ENCODE measurements around the gene USP6NL.

Gene USP6NL

GRCh38 chr10:11588873-11589574 lies 22.4 kb downstream of the USP6NL start:
- DNase-seq: no peak

DNA sequence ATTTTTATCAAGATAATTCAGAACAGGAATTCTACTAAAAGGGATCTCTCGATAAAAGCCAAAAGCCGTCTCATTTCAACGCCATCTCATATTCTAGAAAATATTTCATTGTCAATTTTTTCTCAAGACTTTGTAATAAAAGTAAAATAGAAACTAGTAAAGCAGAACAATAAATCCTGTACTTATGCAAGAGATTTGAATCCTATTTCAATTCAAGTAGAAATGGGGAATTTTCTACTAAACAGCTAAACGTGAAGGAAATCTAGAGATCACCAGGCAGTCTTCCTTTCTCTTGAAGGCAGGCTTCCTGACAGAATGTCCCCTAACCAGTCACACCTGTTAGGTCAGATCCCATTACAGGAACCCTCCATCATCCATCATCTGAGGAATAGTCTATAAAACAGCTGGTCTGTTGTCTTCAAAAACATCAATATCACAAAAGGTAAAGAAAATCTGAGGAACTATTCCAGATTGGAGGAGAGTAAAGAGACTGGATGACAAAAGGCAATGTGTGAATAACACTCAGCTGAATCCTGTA lies 23.7 kb downstream of the USP6NL start:
- no peak for DNase-seq

DNA sequence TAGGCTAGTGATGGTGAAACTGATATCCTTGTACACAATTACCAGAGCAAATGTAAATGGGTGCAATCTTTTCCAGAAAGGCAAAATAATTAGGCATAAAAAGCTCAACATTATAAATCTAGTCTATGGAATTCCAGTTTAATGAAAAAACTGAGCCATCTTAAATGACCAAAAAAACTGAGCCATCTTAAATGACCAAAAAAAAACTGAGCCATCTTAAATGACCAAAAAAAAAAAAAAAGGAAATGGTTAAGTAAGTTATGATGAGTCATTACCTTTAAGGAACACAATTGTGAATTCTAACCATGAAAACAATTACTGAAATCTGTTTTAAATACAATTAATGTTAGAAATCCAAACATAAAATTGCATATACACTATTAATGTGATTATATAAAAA lies 25.3 kb downstream of the USP6NL start:
- DNase-seq: no peak

DNA sequence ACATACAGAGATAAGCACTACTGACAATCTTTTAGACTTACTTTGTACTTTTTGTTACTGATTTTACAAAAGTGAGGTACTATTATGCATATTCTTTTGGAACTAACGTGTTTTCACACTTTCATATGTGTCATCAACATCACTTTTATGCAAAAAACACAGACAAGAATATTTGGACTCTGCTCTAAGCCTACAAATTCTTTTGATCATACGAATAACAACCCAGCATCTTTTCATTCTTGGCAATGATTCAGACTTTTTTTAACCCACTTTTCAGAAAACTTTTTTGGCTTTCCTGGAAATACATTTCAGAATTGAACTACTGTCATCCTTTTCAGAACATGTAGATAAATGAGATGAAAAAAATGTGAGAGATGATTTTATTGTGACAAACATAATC lies 30.2 kb downstream of the USP6NL start:
- DNase-seq: no peak

GRCh38 chr10:11579885-11580284 lies 31.6 kb downstream of the USP6NL start:
- no peak for DNase-seq

DNA sequence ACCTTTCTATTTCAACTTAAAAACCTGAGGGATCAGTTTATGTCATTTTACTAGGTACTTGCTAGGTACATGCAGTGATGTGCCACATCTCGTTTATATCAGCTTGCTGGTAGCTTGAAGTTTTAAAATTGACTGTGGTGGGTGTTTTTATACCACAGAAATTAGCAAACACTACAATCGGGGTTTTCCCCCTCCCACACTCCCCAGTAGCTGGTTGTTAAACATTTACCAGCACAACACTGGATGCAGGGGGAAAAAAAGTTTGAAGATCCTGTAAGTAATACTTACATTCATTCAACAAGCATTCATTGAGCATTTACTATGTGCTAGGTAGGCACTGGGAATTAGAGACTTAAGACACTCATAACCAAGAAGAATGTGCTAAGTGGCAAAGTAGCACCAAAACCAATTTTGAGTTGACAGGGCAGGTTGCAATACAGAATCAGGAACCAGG lies 32.6 kb downstream of the USP6NL start:
- DNase-seq: no peak

DNA sequence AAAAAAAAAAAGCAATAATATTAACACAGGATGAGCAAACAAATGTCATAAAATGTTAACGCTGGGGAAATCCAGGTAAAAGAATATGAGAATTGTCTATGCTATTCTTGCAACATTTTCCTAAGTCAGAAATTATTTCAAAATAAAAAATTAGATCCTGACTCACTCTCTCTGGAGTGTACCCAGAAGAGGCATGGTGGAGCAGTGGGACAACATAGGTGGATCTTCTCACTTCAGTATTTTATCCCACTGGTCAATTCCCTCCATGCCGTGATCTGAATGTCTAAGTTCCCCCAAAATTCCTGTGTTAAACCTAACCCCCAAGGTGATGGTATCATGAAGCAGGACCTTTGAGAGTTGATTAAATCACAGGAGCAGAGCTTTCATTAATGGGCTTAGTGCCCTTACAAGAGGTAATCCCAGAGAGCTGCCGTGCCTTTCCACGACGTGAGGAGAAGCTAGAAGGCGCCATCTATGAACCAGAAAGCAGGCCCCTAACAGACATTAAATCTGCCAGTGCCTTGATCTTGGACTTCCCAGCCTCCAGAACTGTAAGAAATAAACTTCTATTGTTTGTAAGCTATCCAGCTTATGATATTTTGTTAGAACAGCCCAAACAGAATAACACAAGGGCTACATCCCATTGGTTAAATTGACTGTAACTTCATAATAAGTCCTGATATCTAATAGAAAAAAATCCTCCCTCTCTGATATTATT lies 35.2 kb downstream of the USP6NL start:
- no peak for DNase-seq

DNA sequence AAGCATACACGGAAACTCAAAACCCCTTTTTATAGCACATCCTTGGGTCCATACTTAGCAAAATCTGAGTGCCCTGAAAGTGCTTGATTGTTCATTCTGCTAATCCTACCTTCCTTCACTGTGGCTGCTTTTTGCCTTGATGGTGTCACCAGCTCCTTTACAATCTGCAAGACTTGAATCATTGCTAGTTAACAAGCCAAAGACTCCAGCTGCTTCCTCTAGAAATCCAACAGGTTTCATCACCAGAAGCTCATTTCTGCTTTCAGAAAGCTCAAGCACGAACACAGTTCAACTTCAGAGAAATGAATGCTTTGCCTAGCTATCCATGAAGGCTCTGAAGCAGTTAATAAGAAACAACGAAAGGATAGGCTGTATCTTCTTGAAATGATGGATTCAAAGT lies 38.0 kb downstream of the USP6NL start:
- no peak for DNase-seq

DNA sequence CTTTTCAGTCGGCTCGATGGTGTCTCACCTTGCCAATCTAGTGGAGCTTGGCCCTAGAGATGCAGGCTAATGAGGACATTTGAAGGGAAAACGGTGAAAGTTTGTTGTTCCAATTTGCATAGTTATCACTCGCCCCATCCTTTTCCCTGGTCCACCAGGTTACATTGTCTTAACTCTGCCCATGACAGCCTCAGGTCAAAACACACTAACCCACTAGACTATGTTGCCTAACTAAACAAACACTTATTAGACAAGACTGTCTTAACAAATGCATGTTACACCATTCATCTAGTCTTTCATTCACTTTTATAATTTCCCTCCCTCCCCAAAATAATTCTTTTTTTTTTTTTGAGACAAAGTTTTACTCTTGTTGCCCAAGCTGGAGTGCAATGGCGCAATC lies 40.7 kb downstream of the USP6NL start:
- no peak for DNase-seq

DNA sequence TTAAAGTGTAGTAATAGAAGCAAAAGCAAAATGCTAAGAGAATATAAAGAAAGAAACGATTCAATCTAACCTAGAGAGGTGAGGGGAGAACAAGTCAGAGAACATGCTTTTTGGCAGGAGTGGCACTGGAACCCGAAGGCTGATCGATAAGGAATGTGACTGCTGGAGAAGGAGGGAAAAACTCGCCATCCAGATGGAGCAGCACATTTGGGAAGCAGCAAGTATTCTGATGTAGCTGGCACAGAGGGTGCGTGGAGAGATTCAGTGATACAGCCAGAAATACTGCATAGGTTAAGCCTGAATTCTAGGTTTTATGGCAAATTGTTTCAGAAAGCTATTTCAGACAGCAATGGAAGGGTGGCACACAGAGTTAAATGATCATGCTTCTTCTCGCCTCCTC lies 42.0 kb downstream of the USP6NL start:
- DNase-seq: no peak

GRCh38 chr10:11568578-11568977 lies 42.9 kb downstream of the USP6NL start:
- DNase-seq: no peak

GRCh38 chr10:11564741-11565140 lies 46.7 kb downstream of the USP6NL start:
- DNase-seq: no peak

DNA sequence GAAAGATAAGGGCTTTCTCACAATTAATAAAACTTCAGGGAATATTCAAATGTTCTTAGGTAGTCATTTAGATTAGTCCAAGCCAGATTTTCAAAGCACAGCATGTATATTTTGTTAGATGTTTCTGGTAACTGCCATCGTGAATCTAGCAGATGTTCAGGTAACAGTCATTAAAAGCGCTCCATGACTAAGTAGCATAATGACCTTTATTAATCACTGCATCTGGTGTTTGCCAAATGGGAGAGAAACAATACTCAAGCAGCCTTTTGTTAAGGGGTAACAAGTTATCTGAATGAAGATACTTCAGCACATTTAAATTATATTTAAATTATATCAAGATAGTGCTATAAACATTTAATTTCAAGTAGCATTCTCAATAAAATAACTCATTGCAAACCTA lies 47.5 kb downstream of the USP6NL start:
- DNase-seq: no peak

DNA sequence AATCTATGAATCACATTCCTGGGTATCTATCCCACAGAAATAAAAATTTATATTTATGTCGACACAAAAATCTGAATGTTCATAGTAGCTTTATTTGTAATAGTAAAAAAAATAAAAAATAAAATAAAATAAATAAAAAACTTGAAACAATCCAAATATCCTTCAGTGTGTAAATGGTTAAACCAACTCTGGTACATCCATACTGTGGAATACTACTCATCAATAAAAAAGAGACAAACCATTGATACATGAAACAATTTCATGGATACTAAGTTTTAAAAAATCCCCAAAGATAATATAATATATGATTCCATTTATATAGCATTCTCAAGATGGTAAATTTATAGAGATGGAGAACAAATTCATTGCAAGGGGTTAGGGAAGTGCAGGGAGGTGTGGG lies 48.6 kb downstream of the USP6NL start:
- no peak for DNase-seq

- DNase-seq: no peak
These were observed 51.3 kb downstream of the USP6NL start for GRCh38 chr10:11560076-11560709.

GRCh38 chr10:11557967-11558366 lies 53.5 kb downstream of the USP6NL start:
- DNase-seq: no peak

DNA sequence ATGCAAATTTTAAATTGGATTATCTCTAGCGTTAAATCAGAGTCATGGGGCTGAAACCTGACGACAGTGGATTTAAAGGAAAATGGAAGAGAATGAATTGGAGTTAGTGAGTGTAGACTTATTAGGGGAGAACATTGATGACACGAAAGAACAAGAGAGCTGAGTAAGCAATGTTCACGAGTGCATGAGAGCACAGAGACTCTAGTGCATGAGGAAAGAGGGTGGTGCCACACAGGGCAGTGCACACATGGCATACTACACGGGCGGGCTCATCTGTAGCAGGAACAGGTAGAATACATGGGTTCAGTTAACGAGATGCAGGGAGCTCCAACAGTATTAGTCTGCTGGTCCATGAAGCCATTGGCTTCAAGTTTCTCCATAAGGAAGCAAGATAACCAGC lies 53.9 kb downstream of the USP6NL start:
- no peak for DNase-seq

DNA sequence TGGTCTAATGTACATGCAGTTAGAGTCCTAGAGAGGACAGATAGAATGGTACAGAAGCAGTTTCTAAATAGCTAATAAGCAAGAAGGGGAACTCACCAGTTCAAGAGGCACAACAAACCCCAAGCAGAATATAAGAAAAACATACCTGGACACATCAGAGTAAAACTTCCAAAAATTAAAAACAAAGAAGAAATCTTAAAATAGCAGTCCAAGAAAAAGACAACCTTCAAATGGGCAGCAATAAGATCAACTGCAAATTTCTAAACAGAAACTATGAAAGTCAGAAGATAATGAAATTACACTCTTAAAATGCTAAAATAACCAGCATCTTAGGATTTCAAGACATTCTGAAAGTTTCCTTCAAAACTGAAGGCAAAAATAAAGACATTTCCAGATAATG lies 55.9 kb downstream of the USP6NL start:
- DNase-seq: no peak

DNA sequence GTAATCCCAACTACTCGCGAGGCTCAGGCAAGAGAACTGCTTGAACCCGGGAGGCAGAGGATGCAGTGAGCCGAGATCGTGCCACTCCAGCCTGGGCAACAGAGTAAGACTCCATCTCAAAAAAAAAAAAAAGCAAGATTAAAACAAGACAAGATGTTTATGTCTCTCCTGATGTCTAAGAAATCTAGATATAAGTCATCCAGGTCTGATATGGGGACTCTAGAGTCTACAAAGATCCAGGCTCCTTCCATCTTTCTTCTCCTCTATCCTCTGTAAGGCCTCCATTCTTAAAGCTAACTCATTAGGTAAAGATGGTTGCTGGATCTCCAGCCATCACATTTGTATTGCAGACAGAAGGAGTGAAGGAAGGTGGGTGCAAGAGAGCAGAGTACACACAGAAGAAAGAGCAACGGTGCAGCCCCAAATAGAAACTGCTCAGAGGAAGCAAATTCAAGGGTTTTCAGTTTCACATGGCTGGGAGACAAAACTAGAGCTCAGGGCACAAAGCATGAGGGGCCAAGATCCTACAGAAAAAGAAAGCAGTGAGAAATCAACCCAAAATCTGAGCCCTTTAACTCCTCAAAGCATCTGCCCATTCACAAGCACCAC lies 57.6 kb downstream of the USP6NL start:
- DNase-seq: no peak

- no peak for DNase-seq
These were observed 59.4 kb downstream of the USP6NL start for GRCh38 chr10:11551916-11552602.

DNA sequence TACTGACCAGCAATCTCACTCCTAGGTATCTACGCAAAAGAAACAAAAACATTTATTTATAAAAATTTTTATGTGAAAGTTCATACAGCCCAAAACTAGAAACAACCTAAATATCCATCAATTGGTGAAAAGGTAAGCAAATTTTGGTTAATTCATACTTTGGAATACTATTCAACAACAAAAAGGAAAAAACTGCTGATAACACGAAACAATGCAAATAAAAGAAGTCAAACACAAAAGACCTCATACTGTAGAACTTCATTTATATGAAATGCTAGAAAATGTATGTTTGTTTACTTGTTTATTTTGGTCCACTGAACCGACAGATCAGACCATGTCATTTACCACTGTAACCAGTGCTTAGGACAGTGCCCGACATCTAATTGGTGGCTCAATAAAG lies 60.3 kb downstream of the USP6NL start:
- DNase-seq: no peak

DNA sequence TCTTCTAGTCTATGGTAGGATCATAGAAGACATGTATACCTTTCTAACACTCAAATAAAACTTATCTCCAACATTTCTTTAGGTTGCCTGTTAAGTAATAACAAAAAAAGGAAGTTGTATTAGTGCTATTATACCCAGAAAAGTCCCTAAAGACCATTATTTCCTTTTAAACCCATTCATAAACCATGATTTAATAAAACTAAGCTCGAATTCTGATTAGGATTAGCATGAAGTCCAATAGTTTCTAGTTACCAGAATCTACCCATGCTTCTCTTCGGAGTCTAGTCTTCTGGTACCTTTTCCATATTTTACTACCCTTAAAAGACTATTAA lies 62.7 kb downstream of the USP6NL start:
- DNase-seq: no peak
